GM12891 (cell line): Measurements from ENCODE around the gene LIN9.

Experiments
- DNase-seq: peaks from one replicate; pipeline ENCODE4 v3.0.0; 2011; ENCODE audit warnings: low spot score; ENCODE audit not compliant: insufficient read length
- FAIRE-seq: peaks from 2 replicates; lab custom pipeline; 2011; peaks lifted over from hg19 to GRCh38; lab: Jason Lieb, UNC
- PAX5 ChIP-seq: IDR thresholded peaks from 2 replicates; pipeline ENCODE4 v1.6.1; 2011; ENCODE audit warnings: low read length, moderate library complexity, mild to moderate bottlenecking; ENCODE audit not compliant: insufficient read depth, severe bottlenecking
- POLR2A ChIP-seq: IDR thresholded peaks from 2 replicates; pipeline ENCODE4 v1.6.1; 2011; ENCODE audit warnings: low read depth, low read length, control low read depth
- POLR2AphosphoS5 ChIP-seq: IDR thresholded peaks from 2 replicates; pipeline ENCODE4 v1.6.1; 2011; ENCODE audit warnings: low read depth, low read length, control low read depth
- POU2F2 ChIP-seq: IDR thresholded peaks from 2 replicates; pipeline ENCODE4 v1.6.1; 2011; ENCODE audit warnings: low read depth, mild to moderate bottlenecking, control low read depth, low read length, moderate library complexity
- SPI1 ChIP-seq: IDR thresholded peaks from 2 replicates; pipeline ENCODE4 v1.6.1; 2011; ENCODE audit warnings: low read depth, low read length, control low read depth
- TAF1 ChIP-seq: IDR thresholded peaks from 2 replicates; pipeline ENCODE4 v1.6.1; 2011; ENCODE audit warnings: low read depth, low read length, control low read depth

The LIN9 gene

DNA sequence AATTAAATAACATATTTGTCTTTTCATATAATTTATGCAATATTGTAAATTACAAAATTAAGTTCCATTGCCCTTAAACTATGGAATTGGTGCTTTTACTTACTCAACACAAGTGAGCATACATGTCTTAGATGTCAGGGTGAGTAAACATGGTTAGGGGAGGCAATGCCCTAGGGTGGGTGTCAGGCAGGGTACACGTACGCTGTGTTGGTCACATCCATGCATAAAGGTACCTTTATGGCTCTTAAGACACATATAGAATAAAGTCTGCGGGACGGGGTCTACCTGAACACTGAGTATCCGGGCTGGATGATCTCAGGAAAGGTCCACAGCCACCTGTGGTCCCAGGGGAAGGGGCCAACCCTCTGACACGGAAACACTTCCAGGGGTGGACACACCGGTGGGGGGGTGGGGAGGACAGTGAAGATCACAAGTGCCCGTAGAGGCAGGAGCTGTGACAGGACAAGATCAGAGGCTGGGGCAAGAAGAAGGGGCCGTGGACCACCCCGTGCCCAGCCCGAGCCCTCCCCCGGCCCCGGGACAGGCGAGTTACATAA is 720 bp downstream of the LIN9 start:
- peak; percentile 33 for FAIRE-seq
- no peak for DNase-seq

DNA sequence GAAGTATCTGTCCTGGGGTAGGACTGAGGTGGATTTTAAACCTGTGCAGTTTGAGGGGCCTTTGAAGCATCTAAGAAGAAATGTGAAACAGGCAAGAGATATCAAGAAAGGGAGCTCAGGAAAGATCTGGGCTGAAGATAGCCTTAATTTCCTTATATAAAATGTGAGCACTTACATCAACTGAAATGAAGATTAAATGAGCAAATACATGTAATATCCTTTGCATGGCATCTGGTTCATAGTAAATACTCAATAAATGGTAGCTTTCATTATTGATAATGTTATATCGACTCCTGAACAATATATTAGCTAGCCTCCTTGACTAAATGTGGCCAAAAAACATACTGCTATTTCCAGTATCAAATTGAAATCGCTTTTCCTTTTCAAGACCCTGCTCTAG is 2.5 kb downstream of the LIN9 start:
- no peak for DNase-seq
- TF ChIP-seq POLR2A (no peak), TAF1 (no peak), PAX5 (no peak), SPI1 (no peak), POU2F2 (no peak), POLR2AphosphoS5 (no peak)
- no peak for FAIRE-seq

More for the DNA sequence above, 720 bp downstream of the LIN9 start:
- no peak for TF ChIP-seq POU2F2
- TF ChIP-seq SPI1, result no peak

DNA sequence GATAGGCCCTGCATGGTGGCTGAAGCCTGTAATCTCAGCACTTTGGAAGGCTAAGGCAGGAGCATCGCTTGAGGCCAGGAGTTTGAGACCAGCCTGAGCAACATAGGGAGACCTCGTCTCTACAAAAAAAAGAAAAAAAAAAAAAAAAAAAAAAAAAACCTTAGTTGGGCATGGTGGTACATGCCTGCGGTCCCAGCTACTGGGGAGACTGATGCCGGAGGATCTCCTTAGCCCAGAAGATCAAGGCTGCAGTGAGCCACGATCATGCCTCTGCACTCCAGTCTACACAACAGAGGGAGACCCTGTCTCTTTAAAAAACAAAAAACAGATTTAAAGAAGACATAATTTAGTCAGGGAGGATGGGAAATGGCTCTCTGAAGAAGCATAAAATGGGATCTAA is 3.8 kb downstream of the LIN9 start:
- FAIRE-seq, result no peak
- DNase-seq, result no peak
- TF ChIP-seq PAX5, result no peak
- no peak for TF ChIP-seq POLR2A
- TF ChIP-seq SPI1, result no peak
- no peak for TF ChIP-seq POLR2AphosphoS5
- TF ChIP-seq POU2F2, result no peak
- TF ChIP-seq TAF1, result no peak

DNA sequence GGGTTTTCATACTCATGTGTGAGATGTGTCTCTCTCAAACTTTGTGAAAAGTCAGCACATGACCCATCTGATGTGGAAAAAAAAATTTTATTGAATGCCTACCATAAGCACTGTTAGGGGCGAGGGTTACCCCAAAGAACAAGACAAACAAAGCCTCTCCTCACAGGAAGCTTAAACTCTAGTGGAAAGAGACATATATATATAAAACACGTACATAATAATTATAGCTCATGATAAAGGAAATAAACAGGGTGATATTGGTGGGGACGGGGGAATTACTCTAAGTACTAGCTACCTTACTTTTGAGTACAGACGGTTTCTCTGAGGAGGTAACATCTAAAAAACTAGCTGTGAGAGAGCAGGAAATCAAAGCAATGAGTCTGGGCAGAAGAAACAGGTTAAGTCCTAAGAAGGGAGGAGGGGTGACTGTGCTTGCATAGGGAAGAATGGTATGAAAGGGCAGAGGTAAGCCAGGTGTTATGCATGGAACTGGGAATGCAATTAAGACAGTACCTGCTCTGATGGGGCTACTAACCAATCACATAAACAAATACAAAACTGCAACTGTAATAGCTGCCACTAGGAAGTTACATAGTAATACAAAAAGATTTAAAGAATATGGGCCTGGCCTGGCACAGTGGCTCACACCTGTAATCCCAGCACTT is 4.5 kb downstream of the LIN9 start:
- DNase-seq, result no peak
- TF ChIP-seq TAF1 (no peak), POLR2A (no peak), POU2F2 (no peak), SPI1 (no peak), PAX5 (no peak), POLR2AphosphoS5 (no peak)
- FAIRE-seq, result no peak

DNA sequence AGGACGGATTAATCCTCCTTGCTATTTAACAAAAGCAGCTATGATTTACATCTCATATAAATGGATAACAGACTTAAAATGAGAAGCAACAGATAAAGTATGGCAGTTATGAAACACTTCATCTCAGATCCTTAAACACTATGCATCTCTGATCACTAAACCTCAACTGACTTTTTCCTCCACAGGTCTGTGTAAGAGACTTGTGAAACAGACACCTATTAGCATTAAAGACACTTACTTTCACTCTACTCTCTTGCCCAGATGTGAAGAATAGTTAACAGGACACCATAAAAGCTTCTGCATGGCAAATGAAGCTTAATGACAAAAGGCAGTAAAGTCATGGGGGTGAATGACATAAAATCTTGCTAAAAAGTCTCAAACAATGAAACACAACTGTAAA is 6.2 kb downstream of the LIN9 start:
- DNase-seq (no peak), FAIRE-seq (peak; percentile 38)
- TF ChIP-seq POLR2AphosphoS5 (no peak), PAX5 (no peak), POU2F2 (no peak), POLR2A (no peak), SPI1 (no peak), TAF1 (no peak)

DNA sequence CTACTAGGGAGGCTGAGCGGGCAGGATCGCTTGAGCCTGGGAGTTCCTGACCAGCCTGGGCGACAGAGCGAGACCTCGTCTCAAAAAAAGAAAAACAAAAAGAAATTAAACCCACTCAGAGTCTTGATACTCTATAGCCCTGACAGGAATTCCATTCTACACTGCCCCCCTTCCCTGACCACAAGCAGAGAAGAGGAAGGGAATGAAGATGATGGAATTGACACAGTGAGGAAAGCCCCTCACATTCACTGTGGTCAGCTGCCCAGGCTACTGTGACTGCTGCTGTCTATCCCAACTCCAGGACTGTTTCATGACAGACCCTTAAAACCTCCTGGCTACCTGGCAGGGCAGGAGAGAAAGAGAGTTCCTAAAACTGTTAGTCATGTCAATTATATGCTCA is 12.1 kb downstream of the LIN9 start:
- no peak for TF ChIP-seq POLR2A
- no peak for TF ChIP-seq POU2F2
- TF ChIP-seq SPI1, result no peak
- no peak for TF ChIP-seq PAX5
- no peak for TF ChIP-seq TAF1
- TF ChIP-seq POLR2AphosphoS5, result no peak
- no peak for FAIRE-seq
- DNase-seq, result no peak

DNA sequence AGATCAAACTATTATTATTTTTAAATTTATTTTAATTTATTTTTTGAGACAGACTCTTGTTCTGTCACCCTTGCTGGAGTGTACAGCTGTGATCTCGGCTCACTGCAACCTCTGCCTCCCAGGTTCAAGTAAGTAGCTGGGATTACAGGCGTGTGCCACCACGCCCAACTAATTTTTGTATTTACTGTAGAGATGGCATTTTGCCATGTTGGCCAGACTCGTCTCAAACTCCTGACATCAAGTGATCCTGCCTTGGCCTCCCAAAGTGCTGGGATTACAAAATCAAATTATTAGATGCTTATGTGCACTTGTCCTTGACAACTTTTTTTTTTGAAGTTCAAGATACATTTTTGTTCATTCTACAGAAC is 15.4 kb downstream of the LIN9 start:
- DNase-seq (no peak), FAIRE-seq (no peak)
- TF ChIP-seq SPI1 (no peak), TAF1 (no peak), POLR2A (no peak), POLR2AphosphoS5 (no peak), PAX5 (no peak), POU2F2 (no peak)

DNA sequence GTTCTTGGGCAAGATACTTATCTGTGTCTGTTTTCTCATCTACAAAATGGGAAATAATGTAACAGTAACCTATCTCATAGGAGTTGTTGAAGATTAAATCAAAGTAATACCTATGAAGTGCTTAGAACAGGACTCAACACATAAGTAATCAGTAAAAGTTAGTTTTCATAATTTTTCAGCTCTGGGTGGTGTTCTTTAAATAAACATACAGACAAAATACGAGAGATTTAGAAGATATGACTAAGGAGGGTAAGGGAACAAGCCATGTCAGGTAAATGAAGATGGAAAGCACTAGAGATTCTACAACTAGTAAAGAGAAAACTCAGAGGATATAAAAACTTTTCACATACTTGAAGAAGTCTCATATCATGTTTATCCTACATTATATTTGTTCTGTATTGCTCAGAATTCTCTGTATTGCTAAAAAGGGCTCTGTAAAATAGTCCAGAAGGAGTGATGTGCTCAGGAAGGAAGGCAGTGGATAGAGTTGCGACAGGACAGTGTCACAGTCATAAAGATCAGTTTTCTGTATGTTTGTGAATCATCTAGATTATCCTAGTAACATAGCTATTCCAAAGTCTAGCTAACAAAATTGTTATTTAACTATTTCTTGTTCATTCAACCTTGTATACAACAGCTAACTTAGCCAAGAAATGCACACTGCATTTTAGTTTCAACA is 16.0 kb downstream of the LIN9 start:
- FAIRE-seq, result no peak
- no peak for DNase-seq
- no peak for TF ChIP-seq TAF1
- no peak for TF ChIP-seq PAX5
- TF ChIP-seq POLR2A, result no peak
- no peak for TF ChIP-seq POLR2AphosphoS5
- no peak for TF ChIP-seq POU2F2
- no peak for TF ChIP-seq SPI1

DNA sequence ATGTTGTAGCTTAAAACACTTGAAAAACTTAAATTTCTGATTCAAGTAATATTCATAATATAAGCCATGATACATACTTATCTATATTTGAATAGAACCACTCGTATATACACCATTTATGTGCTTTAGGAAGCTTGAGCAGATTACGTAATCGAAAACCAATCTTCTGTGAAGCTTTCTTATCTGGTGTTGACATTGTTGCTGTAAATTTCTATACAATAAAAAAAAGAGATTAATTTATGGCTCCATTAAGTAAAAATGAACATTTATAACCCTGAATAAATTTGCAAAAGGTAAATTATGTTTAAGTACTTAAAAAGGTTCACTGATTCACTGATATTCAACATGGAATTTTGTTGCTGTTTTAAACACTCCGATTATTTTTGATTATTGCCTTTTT is 21.4 kb downstream of the LIN9 start:
- FAIRE-seq (no peak), DNase-seq (no peak)
- TF ChIP-seq POU2F2, result no peak
- TF ChIP-seq SPI1, result no peak
- TF ChIP-seq TAF1, result no peak
- no peak for TF ChIP-seq PAX5
- no peak for TF ChIP-seq POLR2A
- no peak for TF ChIP-seq POLR2AphosphoS5

DNA sequence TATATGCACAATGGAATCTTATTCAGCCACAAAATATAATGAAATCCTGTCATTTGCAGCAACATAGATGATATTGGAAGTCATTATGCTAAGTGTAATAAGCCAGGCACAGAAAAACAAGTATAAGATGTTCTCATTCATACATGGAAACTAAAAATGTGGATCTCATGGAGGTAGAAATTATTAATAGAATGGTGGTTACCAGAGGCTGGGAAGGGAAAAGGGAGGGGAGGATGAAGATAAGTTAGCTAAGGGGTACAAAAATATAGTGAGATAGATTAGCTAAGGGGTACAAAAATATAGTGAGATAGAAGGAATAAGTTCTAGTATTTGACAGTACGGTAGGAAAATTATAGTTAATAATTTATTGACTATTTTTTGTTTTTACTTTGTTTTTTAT is 27.9 kb downstream of the LIN9 start:
- FAIRE-seq (no peak), DNase-seq (no peak)
- no peak for TF ChIP-seq POU2F2
